Loucy (cell line): ENCODE data around the gene F2RL3.

Experiments
- CTCF ChIP-seq: fragments of 200-600 bp; sonication (generic); conservative IDR thresholded peaks from 2 replicates; pipeline ENCODE4 v1.5.1; 2014; ENCODE audit warnings: mild to moderate bottlenecking, antibody characterized with exemption, low read length
- EZH2phosphoT487 ChIP-seq: fragments of 200-600 bp; IDR thresholded peaks from 2 replicates; pipeline ENCODE4 v1.6.1; 2018; ENCODE audit warnings: antibody characterized with exemption, mild to moderate bottlenecking, moderate library complexity, borderline replicate concordance

GRCh38 chr19:16888629-16889365 lies at the start of gene F2RL3:
- TF ChIP-seq CTCF (no peak), EZH2phosphoT487 (no peak)
